Measurements from ENCODE around the gene PDCD6IP.
A peak's percentile ranks its signal among the peaks of the same experiment; 100 is the strongest.
"Not testable (repeated sequence)": the region's sequence is repeated elsewhere in the genome, so short reads cannot be mapped to it uniquely, and the experiment has no call there.

Gene PDCD6IP

DNA sequence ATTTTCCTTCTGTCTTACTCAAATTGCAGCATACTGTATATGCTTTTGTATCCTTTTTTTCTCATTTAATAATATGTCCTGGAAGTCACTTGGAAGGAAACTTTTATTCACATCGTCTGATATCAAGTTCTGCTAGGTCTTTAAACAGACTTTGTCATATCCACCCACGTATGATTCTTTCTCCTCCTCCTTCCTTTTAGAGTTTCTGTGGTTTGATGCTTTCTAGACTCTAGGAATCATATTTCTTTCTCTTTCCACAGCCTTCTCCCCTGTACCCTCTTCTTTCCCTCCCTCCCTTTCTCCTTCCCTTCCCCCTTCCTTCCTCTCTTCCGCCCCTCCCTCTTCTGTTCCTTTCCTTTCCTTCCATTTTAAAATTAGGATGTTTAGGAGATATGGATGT lies 52.2 kb downstream of the PDCD6IP start:
- DNase-seq = not testable (repeated sequence)

DNA sequence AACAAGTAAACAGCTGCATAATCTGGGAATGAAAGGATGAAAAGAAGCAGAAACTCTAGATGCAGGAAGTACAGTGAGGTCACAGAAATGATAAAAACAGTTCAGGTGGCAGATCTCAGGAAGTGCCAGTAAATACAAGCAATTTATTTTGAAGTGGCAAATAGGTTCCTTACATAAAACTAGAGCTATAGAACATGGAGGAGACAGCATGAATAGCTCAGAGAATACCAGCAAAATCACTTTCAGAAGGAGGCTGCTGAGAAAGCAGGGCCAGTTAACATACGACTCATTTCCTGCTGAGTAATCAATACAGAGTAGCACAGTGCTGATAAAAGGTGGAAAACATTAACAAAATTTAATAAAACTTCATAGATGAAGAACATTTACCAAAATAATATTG lies 57.0 kb downstream of the PDCD6IP start:
- not testable (repeated sequence) for DNase-seq

DNA sequence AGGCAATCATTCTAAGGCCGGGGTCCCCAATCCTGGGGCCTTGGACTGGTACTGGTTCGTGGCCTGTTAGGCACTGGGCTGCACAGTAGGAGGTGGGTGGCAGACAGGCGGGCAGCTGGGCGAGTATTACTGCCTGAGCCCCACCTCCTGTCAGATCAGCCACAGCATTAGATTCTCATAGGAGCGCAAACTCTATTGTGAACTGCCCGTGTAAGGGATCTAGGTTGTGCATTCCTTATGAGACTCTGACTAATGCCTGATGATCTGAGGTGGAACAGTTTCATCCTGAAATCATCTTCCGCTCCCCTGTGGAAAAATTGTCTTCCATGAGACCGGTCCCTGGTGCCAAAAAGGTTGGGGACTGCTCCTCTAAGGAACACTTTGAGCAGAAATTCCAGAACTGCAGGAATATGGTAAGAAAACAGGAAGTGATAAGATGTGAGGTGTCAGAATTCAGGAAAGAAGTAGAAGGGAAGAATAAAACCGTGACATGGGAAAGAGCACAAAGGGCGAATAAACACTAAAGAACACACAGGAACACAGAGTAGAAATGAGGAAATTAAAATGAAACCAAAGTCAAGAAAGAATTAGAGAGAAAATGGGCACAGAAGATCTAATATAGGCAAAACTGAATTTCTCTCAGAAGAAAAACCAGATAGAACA lies 57.6 kb downstream of the PDCD6IP start:
- DNase-seq = no peak

DNA sequence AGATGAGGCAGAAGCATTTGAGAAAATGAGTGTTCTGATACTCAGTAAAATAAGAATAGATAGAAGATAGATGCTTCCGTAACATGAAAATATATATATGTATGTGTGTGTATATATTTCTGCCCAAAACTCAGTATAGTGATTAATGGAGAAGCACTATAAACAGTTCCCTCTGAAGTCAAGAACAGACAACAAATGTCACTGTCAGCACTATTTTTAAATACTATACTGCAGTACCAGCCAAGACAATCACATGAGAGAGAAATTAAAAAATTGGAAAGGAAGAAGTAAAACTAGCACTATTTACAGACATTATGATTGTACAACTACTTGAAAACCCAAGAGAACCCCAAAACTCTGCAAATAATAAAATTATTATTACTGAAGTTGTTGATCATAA lies 59.3 kb downstream of the PDCD6IP start:
- not testable (repeated sequence) for DNase-seq

DNA sequence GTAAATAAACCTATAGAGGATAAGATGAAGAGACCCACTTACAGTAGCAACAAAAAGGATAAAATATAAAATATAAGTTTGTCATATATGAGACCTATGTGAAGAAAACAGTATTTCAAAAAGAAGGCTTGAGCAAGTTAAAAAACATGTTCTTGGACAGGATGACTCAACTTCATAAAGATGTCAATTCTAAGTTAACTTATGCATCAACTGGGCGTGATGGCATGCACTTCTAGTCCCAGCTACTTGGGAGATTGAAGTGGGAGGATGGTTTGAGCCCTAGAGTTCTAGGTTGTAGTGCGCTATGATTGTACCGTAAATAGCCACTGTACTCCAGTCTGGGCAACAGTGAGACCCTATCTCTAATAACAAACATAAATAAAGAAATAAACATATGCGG lies 59.7 kb downstream of the PDCD6IP start:
- DNase-seq = no peak

DNA sequence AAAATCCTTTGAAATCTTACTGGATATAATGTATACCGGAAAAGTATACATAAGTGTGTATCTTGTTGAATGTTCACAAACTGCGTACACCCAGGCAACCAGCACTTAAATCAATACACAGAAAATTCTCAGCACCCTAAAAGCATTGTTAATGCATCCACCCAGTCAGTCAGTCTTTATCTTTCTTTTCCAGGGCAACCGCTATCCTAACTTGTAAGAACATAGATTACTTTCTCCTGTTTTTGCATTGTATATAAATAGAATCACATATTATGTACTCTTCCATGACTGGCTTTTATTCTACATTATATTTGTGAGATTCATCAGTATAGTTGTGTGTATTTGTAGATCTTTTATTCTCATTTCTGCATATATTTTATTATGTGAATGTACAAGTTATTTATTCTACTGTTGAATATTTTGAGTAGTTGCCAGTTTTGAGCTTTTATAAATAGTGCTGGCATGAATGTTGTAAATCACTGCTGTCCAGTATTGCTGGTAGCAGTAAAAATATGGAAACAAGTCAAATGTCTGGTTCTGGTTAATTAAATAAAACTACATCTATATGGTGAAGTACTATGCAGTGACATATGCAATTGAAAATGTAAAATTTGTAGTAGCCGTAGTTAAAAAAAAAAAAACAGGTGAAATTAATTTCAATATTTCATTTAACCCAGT lies 62.1 kb downstream of the PDCD6IP start:
- no peak for DNase-seq

DNA sequence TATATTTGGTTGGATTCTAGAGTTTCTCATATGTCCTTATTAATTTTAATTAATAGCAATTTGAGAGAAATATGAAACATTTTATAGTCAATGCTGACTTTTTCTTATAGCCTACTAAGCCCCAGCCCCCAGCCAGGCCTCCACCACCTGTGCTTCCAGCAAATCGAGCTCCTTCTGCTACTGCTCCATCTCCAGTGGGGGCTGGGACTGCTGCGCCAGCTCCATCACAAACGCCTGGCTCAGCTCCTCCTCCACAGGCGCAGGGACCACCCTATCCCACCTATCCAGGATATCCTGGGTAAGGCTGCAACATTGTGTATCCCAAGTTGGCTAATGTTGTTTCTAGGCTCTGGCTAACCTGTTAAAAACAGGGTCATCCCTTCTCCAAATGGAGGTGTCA lies 66.7 kb downstream of the PDCD6IP start:
- no peak for DNase-seq

DNA sequence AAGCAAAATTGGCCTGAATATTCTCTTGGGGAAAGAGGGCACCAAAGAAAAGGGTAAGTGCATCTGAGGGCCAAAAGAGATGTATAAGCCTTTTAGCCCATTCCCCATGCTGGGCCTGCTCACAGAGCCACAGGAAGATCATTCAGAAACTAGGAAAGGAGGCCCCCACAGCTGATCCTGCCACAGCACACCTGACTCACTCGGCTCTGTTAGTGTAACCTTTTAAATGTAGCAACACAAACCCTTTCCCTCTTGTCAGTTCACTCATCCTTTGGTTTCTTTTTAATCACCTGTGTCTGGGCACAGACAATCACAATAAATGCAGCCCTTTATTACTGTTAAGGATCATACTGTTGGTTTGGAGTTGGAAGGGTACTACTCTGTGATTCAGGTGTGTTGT lies 69.9 kb downstream of the PDCD6IP start:
- no peak for DNase-seq

DNA sequence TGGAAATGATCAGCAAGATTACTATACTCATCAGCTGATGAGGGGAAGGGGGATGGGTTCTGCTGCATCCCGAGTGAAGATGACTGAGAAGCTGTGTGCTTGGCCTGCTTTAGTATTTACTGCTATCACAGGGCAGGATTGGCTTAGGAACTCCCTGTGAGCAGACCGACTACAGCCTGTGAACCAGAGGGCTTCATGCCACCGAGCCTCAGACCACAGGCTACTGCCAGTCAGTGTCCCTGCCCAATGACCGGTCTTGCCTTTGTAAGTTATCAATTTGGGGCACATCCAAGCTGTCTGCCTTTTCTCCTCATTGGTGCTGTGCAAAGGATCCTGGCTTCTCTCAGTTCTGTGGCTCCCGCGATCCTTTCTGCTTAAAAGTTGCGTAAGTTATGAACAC lies 71.5 kb downstream of the PDCD6IP start:
- no peak for DNase-seq

DNA sequence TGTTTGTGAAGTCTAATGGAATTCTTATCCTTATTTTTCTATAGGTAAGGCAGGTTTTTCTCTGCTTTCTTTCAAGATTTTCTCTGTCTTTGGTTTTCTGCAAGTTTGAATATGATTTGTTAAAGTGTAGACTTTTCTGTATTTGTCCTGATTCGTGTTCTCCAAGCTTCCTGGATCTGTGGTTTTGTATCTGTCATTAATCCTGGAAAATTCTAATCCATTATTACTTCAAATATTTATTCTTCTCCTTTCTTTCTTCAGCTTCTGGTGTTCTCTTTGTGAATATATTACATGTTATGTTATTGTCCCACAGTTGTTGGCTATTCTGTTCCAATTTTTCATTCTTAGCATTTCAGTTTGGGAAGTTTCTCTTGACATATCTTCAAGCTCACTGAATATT lies 76.4 kb downstream of the PDCD6IP start:
- DNase-seq = no peak

DNA sequence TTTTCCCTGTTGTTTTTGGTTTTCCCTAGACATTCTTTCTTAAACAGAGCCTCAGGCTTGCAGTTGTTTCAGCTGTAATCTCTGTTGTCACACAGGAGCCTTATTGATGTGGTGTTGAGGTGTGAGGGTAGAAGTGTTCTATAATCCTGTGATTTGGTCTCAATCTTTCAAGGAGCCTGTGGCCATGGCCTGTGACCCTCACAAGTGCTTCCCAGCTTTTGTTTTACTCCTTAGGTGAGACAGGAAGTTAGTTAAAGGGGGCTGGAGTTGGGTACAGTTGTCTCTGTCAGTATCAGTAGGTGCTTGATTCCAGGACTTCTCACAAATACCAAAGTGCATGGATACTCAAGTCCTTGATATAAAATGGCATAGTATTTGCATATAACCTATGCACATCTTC lies 77.2 kb downstream of the PDCD6IP start:
- DNase-seq = no peak

DNA sequence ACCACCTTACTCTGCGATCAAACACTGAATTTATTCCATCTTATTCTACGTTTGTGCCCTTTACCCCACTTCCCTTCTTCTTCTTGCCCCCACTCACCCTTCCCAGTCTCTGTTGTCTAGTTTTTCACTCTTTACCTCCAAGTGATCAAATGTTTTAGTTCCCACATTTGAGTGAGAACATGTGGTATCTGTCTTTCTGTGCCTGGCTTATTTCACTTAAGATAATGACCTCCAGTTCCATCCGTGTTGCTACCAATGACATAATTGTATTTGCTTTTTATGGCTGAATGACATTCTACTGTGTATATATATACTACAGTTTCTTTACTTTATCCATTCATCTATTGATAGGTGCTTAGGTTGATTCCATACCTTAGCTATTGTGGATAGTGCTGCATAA lies 78.8 kb downstream of the PDCD6IP start:
- DNase-seq = peak in 1 of 2 experiments; percentile 2

DNA sequence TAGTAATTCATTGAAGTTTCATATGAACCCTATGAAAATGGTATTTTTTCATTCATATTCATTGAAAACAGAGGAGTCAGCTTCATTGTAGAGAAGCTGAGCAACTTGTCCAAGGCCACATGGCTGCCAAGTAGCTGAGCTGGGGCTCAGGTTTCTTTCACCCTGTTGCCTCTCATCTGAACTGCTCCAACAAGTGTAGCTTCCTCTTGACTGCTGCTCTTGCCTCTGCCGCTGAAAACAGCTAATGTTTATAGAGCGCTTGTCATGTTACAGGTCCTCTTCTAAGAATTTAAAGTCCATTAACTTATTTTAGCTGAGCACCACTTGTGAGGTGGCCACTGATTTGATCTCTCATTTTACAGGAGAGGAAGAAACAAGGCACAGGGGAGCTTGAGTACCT lies 81.1 kb downstream of the PDCD6IP start:
- no peak for DNase-seq

DNA sequence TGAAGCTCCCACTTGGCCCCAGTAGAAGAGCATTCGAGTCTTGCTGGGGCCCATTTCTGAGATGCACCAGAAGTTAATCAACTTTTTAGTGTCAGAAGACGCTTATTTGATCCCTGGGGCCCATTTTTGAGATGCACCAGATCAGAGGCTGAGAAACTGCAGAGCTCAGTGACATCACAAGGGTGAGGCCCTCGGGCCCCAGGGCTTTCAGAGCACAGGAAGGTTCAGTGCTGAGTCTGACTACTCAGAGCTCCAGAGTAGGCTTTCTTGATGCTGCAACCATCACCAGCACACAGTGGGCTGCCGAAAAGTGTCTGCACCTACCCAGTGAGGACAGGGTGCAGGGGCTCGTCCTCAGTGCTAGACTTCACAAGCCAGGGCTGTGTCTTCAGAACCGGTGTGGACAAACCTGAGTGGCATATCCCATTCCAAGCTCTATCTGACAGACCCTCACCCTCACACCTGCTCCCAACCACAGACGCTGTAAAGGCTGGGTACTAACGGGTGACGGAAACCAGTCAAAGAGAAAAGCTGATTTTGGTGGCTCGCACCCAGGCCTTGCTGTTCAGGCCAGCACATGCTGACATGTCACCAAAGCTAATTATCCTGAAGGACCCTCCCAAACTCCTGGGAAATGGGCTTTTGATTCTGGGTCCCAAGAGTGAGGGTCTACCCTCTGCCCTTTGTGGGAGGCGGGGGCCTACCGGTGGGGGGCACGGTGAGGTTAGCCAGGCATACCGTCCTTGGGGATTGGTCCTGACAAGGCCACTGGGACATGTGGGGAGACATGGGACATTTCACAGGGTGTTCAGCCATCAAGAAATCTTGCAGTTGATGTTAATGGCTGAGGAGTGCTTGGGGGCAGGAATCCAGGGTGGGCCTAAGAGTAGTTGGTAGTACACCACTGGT lies 83.0 kb downstream of the PDCD6IP start:
- no peak for DNase-seq

DNA sequence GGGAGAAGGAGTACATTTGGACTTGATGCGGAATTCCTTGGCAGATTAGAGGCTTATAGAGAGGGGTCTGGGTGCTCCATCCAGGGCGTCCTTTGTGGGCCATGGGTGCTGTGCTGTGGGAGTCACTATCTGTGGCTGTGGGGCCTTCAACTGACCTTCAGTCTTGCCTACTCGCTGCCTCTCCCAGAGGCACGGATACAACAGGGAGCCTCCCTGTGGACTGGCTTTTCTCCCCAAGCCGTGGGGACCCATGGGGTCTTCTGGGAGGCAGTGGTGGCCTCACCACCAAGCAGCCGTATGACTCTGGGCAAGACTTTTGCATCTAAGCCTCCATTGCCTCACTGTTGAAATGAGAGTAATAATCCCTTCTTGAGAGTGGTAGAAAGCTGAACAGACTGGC lies 83.9 kb downstream of the PDCD6IP start:
- DNase-seq = no peak

DNA sequence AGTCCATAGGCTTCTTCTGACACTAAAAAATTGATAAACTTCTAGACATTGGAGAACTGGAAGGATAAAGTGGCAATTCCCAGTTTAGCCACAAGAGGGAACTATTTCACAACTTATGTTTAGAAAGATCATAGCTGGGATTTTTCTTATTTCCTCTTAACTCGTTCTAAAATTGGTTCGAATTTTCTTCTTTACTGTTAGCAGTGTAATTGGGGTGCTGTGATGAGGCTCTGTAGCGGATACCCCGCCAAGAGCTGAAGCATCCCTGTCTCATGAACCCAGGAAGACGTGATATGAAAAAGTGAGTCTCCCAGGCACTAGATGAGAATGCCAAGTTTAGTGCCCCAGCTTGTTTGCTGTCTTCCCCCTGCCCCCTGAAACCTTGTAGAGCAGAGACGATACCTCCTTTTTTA lies 85.1 kb downstream of the PDCD6IP start:
- DNase-seq = peak; percentile 5 to 9

DNA sequence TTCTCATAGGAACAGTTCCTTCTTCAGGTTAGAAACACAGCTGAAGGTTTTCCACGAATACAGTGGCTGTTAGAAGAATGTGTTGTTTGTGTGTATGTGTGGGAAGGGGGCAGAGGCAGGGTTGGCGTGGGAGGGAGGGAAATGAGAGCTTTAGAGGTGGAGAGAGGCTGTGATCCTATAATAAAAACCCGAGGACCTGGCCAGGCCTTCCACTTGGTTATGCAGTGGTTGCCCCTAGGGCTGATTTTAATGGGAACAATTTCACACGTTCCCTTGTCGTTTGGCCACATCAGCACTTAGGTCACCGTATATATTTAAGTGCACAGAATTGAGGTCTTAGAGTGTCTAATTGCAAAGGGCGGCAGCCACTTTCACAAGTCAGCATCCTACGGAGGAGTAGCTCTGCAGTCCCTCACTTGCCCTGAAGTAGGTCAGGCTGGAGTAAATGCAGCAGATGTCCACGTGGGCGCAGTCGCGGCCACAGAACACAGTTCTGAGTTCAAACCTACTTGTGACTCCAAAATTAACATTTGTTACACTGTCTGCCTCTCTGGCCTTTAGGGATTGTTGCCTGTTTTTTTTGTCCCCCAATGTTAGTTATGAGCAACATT lies 85.6 kb downstream of the PDCD6IP start:
- DNase-seq = no peak

DNA sequence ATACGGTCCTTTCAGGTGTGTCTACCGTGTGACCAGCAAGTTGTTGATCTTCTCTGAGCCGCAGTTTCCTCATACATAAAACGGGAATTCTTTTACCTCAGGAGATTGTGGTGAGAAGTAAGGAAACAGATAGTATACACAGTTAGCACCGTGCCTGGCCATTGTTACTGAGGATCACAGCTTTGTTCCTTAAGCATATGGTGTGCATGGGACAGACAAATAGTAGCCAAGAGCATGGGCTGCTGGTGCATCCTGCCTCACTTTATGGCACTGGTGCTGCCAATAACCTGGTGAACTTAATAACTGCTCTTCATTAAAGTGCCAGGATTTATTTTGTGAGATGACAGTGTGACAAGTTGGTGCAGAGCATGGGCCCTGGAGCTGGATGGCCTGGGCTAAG lies 86.3 kb downstream of the PDCD6IP start:
- DNase-seq = no peak

DNA sequence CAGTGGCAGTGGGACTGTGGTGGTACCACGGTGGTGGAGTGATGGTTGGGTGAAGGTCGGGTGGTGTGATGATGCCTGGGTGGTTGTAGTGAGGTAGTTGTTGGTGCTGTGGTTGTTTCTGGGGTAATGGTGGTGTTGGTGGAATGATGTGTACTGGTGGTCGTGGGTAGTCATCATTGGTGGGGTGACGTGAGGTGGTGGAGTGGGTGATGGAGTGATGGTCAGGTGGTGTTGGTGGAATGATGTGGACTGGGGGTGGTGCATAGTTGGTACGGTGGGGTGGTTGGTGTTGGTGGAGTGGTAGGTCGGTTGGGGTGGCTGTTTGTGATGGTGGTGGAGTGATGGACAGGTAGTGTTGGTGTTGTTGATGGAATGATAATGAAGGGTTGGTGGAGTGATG lies 87.1 kb downstream of the PDCD6IP start:
- no peak for DNase-seq

DNA sequence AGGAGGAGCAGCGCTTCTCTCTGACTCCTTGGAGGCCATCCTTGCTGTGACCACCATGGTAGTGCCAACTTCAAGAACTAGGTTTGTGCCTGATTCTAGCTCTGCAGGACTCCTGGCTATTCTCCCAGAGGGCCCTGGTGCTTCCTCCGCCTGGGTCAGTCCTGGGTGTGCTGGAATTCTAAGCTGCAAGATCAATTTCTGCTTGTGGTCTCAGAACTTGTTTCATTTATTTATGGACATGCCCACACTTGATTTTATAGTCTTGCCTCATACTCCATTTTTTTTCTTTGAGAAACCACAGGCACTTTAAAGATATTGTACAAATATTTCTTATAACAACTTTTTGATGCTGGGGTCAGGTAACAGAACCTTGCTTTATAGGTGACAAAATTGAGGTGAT lies 87.6 kb downstream of the PDCD6IP start:
- DNase-seq = no peak

DNA sequence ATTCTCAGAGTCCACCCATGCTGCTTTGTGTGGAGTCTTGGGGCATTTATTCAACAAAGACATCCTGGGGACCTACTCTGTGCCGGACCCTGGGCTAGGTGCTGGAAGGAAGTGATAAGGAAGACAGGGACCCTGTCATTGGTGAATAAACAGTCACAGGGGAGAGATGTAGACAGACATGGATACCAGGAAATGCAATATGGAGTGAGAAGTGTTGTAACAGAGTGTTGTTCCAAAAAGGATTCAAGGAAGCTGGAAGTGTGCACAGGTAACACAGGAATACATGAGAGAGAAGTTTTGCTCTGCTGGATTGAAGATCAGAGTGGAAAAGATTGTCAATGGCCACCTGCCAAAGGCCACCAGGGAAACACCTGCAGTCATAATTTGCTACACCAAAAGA lies 89.0 kb downstream of the PDCD6IP start:
- DNase-seq = no peak

DNA sequence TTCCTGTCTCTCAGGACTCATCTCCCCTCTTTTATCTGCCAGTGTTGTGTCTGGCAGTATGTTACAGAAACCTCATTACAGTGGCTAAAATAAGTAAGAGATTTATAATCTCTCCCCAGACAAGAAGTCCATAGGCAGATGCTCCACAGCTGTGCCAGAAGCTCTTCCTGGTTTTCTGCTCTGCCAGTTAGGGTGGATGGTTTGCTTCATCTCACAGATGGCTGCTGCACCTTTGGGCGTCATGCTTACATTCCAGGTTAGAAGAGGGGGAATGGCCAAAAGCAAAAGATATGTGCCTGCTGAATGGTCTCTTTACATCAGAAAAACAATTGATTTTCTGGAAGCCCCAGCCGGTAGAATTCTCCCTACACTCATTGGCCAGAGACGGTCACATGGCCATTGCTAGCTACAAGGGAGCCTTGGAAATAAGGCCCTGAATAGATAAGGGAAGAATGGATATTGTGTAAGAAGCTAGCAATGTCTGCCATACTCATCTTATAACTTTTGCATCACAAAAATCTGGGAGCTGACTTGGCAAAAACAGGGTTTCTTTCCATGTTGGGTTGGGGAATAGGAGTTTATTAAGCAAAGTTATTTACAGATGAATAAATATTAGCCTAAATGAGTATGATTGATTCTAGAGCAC lies 91.1 kb downstream of the PDCD6IP start:
- DNase-seq = no peak

DNA sequence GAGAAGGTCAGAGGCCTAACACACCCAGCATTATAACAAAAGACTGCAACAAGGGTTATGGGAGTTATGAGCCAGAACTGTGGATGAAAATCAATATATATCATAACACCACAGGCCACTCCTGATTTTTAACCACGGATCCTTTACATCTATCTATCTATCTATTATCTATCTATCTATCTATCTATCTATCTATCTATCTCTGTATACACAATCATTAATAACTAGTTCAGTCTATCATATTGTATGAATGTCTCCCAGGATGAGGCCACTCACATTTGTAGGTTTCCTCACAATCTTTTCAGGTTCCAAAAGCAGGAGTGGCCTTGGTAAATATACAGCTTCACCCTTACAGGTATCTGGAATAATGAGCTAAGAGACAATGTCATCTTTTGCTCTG lies 94.2 kb downstream of the PDCD6IP start:
- no peak for DNase-seq

All from NCI-H187 (cell line).